ENCODE data around the gene C1orf21.
A peak's percentile ranks its signal among the peaks of the same experiment; 100 is the strongest.

Gene C1orf21

DNA sequence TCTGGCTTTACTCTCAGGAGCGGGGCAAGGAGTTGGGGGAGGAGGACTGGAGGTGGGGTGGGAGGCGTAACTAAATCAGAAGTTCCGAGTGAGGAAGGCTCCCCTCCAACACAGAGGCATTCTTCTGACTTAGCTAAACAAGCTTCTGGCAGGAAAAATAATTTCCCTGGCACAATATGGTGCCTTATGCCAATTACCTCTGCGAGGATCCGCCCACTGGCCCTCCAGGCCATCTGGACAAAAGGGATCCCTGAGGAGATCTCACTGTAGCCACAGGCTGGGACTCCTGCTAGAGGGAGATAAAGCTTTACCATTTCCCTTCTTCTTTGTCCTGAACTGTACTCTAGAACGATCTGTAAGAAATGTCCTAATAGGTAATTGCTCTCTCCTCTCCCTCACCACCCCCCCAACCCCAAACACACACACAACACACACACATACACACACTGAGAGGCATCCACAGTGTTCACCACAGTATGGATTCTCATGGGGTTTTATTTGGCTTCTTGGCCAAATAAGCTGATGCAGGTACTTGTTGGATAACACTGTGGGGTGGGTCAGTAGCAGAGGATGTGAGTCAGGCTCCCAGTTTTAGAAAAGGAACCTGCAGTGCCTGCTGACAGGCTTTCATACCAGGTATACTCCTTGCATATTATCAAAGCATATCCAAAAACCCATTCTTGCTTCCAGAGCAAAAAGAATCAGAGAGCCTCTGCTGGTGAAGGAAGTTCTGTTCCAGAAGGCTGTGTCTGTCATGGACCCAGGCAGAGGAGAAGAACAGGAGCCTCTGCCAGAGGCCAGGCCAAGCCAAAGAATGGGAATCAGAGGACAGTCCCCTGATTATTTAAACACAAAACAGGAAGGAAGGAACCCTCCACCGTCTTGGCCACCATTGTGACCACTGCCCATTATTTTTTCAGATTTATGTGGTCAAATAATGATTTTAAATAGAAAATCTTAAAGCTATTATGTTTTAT is 169.1 kb downstream of the C1orf21 start:
- DNase-seq = no peak

DNA sequence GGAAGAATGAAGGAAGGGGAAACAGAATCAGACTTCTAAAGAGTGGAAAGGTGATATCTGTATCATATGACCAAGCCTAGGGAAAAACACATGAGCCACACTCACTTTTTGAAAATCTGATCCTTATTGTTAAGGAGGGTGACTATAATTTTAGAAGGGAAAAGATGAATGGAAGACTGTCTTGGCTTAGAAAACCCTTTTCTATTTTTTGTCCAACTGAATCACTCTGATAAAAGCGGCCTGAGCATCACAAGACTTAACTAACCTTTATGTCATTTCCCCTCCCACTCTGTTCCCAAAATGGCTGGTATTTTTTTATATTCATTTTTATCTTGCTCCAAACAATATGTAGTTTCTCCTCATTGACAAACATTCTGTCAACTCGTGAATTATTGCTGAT is 169.8 kb downstream of the C1orf21 start:
- DNase-seq = no peak

DNA sequence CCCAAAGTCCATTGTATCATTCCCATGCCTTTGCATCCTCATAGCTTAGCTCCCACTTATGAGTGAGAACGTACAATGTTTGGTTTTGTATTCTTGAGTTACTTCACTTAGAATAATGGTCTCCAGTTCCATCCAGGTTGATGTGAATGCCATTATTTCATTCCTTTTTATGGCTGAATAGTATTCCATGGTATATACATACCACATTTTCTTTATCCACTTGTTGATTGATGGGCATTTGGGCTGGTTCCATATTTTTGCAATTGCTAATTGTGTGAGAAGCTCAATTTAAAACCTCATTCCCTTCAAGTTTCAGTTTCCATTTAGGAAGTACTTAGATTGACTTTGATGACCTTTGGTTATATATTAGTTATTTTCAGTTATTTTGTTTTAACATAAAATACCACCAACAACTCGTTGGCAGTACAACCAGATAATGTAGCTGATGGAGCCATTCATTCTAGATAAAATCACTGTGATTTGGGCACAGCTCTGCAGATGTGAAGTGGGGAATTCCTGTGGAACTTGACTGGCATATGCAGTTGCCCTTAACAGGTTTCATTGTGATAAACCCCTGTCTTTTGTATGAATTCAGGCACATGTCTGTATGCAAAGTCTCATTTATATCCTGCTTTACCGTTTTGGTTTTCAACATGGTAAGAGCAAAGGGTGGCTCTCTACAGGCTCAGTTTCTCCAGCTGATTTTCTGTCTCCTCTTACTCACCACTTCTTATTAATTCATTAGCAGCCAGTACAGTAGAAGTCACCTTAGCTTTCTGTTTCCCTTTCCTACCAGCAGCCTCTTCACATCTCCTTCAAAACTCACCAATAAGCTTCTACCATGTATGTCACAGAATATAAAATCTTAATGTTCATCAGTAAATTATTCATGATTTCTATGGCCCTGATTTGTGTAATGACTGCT is 170.9 kb downstream of the C1orf21 start:
- no peak for DNase-seq

DNA sequence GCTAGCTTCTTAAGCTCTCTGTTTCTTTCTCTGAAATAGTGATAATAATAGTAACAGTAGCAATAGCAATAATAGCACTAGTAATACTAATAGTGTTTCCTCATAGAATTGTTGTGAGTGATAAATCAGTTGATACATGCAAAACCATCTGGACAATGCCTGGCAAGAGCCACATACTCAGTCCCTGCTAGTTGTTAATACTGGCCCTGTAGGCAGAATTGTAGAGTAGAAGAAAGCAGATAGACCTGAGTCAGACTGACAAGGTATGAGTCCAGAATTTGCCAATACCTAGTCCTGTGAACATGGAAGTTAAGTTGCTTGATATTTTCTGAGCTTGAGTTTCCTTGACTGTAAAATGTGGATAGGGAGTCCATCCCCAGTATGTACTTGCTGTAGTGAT is 171.9 kb downstream of the C1orf21 start:
- no peak for DNase-seq

DNA sequence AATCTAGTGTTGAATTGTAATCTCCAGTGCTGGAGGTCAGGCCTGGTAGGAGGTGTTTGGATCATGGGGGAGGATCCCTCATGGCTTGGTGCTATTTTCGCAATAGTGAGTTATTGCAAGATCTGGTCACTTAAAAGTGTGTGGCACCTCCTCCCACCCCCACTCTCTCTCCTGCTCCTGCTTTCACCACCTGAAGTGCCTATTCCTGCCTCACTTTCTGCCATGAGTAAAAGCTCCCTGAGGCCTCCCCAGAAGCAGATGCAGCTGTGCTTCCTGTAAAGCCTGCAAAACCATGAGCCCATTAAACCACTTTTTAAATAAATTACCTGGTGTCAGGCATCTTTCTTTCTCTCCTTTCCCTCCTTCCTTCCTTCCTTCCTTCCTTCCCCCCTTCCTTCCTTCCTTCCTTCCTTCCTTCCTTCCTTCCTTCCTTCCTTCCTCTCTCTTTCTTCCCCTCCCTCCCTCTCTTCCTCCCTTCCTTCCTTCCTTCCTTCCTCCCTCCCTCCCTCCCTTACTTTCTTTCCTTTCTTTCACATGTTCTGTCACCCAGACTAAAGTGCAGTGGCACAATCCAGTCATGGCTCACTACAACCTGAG is 172.4 kb downstream of the C1orf21 start:
- no peak for DNase-seq

DNA sequence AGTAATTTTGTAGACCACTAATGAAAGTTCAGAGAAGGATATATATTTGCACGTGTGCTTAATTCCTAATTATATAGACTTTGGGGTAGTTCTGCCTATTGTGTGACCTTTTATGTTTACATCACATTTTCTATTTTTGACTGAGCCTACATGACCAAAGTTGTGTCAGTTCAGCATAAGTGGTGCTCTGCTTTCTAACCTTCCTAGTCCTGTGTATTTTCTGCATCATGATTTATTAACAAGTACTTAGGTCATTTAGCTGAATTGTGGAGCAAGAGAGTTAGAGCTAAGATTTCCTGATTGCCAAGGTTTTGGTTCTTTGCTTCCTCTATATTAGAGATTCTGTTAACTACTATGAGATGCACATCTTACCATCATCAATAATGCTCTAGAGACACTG is 176.0 kb downstream of the C1orf21 start:
- no peak for DNase-seq

DNA sequence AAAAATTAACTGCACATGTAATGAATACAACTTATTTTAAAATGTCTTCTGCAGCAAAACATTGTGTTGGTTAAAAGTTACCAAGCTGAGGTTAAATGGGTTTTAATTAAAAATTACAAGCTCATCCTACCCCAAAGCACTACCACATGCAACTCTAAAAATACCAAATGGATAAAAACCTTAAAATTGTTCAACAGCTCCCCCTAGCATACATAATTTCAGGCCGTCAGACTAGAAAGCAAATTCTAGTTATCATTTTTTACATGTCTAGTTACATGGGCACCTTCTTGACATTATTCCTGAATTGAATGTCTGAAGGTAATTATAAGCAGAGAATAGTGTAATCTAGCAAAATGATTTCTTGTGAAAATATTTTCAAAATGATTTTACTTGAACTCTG is 176.5 kb downstream of the C1orf21 start:
- DNase-seq = peak in 1 of 51 donors; percentile 58

DNA sequence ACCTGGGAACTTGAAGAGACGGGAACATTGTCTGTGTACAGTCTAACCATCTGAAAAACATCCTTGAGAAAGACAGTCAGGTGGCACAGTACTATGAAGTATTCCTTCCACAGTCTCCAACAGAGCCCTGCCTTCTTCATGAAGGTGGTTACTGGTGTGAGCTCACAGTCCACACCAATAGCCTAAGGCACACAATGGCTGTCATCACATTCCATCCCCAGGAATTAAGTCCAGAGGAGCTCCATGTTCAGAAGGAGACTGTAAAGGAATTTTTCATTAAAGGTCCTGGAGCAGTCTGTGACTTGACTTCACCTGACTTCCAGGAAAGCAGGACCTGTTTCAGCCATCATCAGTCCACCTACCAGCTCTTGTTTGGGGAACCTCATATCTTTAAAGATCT is 180.2 kb downstream of the C1orf21 start:
- DNase-seq = no peak

DNA sequence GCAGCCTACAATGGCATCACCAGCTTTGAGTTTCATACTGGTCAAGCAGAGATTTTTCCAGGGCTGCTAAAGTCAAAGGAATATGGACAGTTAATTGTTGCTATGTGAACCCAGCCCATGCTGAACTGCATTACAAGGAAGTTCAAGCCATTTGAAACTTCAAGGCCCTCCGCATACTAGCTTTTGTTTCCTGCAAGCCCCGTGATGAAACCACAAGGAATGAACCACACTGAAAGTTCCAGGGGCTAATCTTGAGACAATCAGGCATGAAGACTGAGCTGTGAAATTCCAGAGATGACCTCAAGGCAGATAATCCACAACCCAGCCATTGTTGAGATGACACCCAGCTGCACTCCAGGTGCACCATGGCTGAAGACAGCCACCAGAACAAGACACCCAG is 180.8 kb downstream of the C1orf21 start:
- DNase-seq = no peak

DNA sequence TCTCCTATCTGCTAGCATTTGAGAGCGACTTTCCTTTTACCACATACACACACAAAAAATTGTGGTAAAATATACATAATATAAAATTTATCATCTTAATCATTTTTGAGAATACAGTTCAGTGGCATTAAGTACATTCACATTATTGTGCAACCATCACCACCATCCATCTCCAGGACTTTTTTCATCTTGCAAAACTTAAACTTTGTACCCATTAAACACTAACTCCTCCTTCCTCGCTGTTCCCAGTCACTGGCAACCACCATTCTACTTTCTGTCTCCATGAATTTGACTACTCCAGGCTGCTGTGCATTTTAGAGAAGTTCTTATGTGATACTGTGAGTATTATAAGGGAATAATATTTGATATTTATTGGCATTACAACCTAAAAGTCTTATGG is 181.3 kb downstream of the C1orf21 start:
- no peak for DNase-seq

DNA sequence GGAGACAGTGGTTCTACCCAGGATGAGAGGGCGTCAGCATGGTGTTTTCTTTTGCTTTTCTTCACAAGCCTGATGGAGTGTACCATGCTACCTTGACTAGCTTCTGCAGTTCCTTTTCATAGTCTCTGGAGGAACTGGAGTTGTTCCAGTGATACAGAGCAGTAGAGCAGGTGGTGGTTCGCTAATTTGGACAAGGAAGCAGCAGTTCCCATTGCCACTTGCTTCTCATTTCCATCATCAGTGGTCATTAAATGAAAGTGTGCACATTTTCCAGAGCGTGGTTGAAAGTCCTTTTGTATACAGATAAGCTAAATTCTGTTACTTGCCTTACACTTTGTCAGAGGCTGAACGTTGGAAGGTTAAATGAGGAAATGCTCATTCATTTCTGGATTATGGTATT is 182.3 kb downstream of the C1orf21 start:
- no peak for DNase-seq

DNA sequence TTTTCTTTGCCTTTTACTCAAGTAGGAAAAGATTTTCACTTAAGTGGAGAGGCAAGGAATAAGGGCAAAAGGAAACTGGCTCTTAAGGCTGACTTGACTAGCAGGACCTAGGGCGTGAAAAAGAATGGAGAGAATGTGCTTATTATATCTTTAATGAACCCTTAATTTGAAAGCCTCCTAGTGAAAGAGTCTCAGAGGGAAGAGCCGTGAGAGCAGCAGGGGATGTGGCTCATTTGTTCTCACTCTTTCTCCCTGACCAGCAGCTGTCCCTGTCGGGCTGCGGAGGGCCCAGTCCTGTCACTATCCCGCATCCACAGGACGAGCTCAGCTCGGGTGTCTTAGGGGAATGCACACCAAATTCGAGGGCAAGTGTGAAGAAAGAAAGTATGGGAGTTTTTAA is 187.8 kb downstream of the C1orf21 start:
- DNase-seq = peak in 8 of 51 donors; percentile 4 to 21 (median 12)

DNA sequence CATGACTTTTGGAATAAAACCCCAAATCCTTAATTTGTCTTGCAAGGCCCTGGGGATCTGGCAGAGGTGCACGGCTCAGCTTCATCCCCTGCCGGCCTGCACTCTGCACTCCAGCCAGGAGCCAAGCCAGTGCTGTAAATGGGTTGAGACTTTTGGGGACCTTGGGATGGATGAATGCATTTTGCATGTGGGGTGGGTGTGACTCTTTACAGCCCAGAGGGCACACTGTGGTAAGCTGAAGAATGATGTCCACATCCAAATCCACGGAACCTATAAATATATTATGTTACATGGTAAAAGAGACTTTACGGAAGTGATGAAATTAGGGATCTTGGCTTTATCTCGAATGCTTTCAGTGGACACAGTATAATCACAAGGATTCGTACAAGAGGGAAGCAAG is 190.0 kb downstream of the C1orf21 start:
- DNase-seq = no peak

DNA sequence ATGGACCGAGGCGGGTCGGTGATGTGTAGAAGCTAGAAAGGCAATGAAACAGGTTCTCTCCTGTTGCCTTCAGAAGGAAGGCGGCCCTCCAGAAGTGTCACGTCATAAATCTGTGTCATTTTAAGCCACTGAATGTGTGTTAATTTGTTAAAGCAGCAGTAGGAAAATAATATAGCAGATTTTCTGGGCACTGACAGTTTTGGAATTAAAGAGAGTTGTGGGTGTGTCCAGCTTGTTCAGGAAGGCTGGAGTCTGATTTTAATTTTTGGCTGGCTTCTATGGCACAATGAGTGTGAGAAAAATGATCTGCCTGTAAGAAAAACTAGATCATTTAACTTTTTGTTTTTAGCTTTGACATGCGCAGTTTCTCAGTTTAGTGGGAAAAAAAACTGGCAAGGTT is 190.5 kb downstream of the C1orf21 start:
- no peak for DNase-seq

DNA sequence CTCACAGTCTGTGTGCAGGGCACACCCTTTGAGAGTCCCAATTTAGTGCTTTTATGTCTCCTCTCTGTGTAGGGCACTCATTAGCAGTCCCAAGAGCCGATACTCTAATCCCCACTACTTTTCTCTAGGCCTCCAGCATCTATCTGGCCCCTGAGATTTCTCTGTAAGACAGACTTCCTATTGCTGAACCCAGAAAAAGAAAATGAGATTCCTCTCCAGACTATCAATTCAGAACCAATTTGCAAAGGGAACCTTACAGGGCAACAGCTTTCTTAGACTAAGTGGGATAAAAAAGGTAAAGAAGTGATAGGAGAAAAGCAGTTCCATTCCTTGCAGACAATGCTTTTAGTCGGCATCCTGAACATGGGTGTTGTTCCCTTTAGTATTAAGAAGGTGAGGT is 195.6 kb downstream of the C1orf21 start:
- no peak for DNase-seq

DNA sequence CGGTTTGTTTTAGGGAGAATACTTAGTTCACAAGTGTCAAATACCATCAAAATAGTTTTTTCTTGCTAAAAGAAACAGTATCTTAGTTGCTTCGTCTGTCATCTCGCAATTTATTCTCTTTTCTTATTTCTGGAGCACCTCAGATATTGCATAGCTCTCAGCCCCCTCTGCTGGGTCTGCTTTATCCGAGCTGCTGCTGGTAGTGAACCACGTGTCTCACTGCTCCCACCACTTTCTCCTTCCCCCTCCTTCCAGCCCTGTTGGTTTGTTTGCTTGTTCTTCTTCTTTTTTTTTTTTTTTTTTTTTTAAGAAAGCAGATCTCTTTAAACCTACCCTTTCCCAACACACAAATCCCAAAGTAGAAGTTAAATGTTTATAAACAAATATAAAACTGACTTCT is 197.0 kb downstream of the C1orf21 start:
- DNase-seq = no peak

DNA sequence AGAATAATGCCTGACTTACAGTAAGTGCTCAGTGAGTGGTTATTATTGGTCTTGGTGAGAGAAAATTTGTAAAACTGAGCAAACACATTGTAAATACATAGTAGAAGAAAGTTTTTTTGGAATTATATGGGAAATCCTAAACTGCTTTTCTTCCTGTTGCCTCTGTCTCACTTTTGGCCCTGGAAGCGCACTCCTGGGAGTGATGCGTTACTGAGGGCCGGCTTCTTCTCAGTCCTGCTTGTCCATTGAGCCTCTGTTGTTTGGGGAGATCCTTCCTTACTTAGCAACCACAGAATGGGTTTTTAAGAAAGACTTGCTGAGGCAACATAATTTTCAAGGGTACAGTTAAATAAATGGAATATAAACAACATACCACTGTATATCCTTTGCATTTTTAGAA is 201.9 kb downstream of the C1orf21 start:
- DNase-seq = no peak

DNA sequence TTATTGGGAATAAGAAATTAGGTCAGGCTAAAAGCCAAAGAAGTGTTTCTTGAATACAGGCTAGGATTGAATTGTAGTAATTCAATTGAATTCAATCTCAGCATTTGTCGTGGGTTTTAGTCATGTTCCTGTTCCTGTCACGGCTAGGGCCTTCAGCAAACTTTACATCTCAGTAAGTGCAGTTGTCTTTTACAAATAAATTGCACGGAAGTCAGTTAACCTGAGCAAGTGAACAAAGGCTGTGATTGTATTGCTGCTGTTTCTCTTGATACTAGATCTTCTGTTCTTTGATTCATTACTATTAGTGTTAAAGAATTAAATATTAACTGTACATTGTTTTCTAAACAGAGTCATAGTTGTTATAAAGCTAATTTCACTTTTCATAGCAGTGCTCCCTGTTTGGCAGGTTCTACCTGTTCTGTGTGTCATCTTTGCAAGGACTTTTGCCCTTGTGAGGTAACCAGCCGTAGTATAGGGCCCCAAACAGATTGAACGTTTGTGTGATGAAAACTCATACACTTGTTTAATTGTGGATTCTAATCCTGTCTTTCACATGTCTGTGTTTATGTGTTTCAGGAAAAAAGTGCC is 203.4 kb downstream of the C1orf21 start:
- DNase-seq = no peak

DNA sequence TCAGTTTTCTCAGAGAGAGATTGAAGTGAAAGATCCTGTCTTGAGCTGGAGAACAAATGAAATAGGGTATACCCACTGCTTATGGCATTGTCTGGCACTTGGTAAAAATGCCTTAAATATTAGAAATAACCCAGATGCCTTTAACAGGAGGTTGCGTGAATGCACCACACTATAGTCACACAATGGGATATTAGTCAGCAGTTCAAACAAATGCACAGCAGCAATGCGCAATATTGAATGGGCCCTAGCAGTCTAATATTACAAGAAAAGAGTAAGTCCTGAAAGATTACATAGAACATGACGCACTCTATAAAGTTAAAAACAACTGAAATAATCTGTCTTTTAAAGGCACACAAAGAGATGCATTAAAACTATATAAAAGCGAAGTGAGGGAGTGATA is 206.8 kb downstream of the C1orf21 start:
- DNase-seq = no peak

DNA sequence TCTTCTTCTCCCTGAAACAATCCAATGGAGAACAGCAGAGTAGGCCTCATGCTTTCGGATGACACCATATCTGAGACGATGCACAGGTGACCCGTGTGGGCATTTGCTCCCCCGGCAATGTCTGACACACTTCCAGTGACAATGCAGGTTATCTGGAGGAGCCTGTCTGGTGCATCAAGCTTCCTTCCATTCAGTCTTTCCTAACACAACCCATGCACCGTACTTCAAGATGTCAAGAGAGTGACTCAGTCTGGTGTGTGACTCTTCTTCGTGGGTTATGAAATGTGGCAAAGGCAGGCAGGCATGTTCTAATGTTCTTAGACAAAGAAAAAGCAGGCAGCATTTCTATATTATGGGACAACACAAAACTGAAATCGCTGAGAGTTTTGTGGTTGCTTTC is 208.8 kb downstream of the C1orf21 start:
- peak in 1 of 51 donors; percentile 22 for DNase-seq

DNA sequence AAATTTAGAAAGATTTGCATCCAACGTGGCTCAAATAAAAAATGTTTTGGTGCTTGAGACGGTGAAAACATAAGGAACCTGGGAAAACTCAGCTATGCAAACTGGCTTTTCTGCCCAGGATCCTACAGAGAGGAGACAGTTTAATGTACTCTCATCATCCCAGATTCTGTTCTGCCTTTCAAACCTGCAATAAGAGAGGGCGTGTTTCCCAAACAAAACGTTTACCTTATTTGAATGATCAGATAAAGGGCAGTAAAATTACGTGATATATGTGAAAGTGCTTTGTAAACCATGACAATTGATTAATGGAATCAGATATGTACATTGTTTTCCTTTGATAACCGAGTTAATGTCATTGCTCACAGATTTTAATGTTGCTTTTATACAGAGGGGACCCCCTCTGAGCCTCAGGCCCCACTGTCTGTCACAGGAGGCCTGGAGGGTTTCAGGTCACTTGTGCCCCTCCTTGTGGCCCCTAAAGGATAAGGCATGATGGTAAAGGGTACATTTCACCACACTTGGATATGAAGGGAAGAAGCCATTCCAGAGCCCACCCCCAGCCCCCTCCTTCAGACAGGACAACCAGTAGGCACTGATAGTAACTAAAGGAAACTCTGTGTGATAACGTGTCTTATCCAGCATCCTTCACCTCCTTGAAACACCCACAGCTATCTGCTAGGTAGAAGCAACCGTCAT is 210.3 kb downstream of the C1orf21 start:
- no peak for DNase-seq
